AG10803 (cell line): ENCODE results near the gene TADA3.

Experiments
- DNase-seq: peaks from one replicate; pipeline ENCODE4 v3.0.0; 2010; ENCODE audit warnings: low read depth
- H3K4me3 ChIP-seq: 2 replicates; pipeline ENCODE4 v1.5.1; 2011; ENCODE audit warnings: mild to moderate bottlenecking, low read length, control low read depth
- TF ChIP-seq, protein P1 (sequence below): conservative IDR thresholded peaks from 2 replicates; pipeline ENCODE4 v1.5.1; 2011; ENCODE audit warnings: mild to moderate bottlenecking, low read length, control low read depth, inconsistent platforms

Gene TADA3

DNA sequence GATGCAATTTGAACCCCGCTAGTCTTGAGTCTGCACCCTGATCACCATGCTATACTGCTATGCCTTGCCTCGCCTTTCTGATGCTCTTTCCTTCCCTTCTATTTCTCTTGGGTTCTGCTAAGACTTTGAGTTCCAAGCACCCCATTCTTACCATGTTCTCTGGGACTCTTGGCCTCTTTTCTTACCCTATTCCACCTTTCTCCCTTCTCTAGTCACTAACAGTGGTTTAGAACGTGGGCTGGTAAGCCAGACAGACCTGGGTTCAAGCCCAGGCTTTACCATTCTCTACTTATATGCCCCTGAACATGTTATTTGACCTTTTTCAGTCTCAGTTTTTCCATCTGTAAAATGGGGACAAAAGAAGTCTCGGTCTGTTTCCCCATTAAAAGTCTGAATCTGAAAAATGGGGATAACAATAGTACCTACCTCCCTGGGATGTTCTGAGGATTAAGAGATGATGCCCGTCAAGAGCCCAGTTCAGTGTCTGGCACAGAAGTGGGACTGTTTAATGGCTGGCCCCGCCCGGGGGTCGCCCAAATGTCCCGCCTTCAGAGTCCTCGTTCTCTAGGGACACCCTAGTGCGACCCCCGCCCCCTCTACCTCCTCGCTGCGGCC is 376 bp downstream of the TADA3 start:
- TF ChIP-seq, protein P1, sequence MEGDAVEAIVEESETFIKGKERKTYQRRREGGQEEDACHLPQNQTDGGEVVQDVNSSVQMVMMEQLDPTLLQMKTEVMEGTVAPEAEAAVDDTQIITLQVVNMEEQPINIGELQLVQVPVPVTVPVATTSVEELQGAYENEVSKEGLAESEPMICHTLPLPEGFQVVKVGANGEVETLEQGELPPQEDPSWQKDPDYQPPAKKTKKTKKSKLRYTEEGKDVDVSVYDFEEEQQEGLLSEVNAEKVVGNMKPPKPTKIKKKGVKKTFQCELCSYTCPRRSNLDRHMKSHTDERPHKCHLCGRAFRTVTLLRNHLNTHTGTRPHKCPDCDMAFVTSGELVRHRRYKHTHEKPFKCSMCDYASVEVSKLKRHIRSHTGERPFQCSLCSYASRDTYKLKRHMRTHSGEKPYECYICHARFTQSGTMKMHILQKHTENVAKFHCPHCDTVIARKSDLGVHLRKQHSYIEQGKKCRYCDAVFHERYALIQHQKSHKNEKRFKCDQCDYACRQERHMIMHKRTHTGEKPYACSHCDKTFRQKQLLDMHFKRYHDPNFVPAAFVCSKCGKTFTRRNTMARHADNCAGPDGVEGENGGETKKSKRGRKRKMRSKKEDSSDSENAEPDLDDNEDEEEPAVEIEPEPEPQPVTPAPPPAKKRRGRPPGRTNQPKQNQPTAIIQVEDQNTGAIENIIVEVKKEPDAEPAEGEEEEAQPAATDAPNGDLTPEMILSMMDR, result no peak

GRCh38 chr3:9791127-9791526 is 1.1 kb downstream of the TADA3 start:
- TF ChIP-seq, protein P1, result no peak
- peak overlapping the region; percentile 99 for H3K4me3 ChIP-seq
- DNase-seq, result no peak

More for the DNA sequence above, 376 bp downstream of the TADA3 start:
- peak overlapping the region; percentile 99 for H3K4me3 ChIP-seq
- no peak for DNase-seq

DNA sequence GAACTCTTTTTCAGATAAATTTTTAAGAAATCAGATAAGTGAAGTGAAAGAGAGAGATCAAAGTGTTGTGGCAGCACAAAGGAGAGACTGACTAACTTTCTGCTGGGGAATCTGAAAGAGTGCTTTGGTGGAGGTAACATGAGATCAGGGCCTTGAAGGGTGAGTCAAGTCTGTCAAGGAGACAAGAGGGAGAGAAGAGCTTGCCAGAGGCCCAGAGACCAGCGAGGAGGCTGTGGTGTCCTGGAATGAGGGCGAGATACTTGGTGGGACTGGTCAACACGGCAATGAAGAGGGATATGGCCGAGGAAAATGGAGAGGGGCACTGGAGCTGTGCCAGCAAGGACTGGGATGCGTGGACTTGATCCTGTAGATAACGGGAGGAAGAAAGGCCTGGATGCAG is 4.6 kb downstream of the TADA3 start:
- TF ChIP-seq, protein P1, result no peak
- no peak for DNase-seq
- no peak overlapping the region for H3K4me3 ChIP-seq

- DNase-seq, result no peak
- H3K4me3 ChIP-seq, result no peak overlapping the region
- TF ChIP-seq, protein P1, result peak; percentile 37
These were observed 5.2 kb downstream of the TADA3 start for GRCh38 chr3:9786825-9787669.

DNA sequence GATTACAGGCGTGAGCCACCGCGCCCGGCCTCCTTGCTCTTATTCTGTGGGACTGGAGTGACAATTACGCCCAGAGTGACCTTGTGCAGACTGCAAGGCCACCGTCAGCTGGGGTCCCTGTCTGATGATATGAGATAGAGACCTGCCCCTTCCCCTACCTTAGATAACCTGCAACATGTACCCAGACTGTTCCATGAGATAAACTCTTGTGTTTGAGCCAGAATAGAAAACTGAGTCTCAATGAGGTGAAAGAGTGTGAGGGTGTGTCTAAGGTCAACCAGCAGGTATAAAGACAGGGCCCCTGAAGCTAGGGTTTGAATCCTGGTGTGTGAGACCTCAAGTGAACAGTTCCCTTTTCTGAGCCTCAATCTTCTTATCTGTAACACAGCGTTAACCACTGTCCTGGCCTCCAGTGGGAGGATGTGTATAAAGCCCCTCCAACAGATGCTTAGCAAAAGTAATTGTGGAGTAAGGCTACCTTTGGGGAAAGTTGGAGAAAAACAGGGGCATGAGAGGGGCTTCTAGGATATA is 6.0 kb downstream of the TADA3 start:
- TF ChIP-seq, protein P1, result no peak
- H3K4me3 ChIP-seq, result no peak overlapping the region
- no peak for DNase-seq

DNA sequence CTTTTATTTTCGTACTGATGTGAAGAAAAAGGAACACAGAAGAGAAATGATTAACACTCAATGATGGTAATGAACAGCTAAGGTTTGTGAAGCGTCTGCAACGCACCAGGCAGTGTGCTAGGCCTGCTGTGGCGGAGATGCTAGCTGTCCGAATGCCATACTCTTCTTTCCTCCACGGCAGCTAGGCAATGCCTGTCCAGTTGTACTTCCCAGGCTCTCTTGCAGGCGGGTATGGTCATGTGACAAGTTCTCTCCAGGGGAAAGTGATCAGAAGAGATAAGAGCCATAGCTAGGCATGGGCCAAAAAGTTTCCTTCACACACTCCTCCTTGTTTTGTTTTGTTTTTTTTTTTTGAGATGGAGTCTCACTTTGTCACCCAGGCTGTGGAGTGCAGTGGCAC is 6.7 kb downstream of the TADA3 start:
- no peak overlapping the region for H3K4me3 ChIP-seq
- DNase-seq, result no peak
- TF ChIP-seq, protein P1, result no peak

DNA sequence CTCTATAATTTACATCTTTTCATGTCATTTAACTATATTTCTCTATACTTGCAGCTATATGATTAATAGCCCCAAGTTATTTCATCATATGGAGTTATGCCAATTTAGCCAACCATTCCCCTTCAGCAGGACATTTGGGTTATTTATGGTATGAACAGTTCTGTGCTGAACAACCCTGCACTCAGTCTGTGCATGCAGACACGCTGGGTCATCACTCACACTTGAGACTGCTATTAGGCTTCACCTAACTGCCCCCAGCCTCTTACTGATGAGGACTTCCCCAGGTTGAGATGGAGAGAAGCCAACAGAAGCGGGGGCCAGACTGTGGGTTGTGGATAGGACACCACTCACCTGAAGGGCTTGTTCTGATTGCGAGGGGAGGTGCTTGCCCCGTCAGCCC is 7.3 kb downstream of the TADA3 start:
- DNase-seq, result no peak
- H3K4me3 ChIP-seq, result no peak overlapping the region
- TF ChIP-seq, protein P1, result no peak
